SIG-M5 treated with dmso at 0.1 percent for 504 hours (cell line): ENCODE measurements around the gene POLR3H.
A peak's percentile ranks its signal among the peaks of the same experiment; 100 is the strongest.

ENCODE experiments used
- DNase-seq: peaks from one replicate; lab custom pipeline; 2025; ENCODE audit not compliant: unreplicated experiment; lab: John Stamatoyannopoulos, UW

The POLR3H gene

GRCh38 chr22:41539146-41540005, 4.9 kb downstream of the POLR3H start:
- no peak for DNase-seq

DNA sequence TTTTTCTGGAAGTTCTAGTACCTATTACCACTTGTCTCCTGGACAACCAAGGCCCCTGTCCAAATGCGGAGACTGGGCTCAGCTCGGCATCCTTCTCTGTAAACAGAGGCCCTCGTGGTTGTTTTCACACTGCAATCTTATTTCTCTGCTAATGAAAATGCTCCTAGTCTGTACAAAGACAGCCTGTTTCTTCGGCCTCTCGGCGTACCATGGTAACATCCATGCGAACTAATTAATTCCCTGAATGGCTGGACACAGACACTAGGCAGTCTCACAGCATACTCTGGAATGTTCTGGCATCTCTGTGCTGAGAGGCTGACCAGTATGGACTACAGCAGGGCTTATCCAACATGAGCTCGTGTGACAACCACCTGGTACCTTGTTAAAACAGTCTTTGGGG, 5.7 kb downstream of the POLR3H start:
- DNase-seq: no peak

- DNase-seq: no peak
These were observed 7.1 kb downstream of the POLR3H start for GRCh38 chr22:41537203-41537602.

GRCh38 chr22:41535244-41535643, 9.0 kb downstream of the POLR3H start:
- DNase-seq: peak; percentile 15

DNA sequence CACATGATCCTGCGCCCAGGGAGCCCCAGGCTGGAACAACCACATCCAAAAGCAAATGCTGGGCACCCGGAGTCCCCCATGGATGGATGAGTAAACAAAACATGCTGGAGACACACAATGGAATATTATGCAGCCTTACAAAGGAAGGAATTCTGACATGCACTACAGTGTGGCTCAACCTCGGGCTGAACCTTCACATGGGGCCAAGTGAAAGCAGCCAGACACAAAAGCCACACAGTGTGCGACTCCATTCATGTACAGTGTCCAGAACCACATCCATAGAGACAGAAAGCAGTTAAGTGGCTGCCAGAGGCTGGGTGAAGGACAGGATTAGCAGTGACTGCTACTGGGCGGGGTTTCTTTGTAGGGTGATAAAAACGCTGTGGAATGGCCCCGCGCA, 10.1 kb downstream of the POLR3H start:
- no peak for DNase-seq

- peak; percentile 55 for DNase-seq
These were observed 11.1 kb downstream of the POLR3H start for GRCh38 chr22:41532908-41533825.

DNA sequence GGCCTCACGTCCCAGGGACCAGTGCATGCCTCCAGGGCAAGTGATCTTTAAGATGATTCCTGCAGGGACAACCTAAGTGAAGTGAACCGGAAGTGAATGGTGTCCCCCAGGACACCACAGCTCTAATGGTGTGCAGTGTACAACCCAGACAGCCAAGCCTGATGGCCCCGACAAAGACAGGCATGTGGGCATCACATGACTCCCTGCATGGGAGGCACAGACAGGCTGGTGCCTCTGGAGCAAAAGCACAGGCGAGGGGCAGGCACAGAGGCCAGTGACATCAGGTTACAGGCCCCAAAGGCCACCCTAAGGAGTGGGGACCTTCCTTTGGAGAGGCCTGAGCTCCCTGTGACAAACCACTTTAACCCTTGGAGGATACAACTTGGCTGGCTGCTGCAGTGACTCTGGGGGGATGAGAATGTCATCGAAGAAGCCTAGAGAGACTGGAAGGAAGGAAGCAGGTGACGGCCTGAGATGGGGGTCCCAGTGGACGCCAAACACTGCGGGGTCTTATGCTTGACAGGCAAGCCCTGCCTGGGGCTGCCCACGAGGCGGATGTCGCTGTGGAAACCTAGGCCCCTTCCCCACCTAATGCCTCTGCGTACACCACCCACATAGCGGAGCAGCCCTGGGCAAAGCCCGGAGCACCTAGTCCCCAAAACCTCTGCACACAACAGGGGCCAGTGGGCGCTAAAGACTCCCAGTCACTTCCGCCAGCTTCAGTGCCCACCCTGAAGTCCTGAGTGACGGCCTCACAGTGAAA, 12.4 kb downstream of the POLR3H start:
- DNase-seq: no peak

- DNase-seq: no peak
These were observed 13.2 kb downstream of the POLR3H start for GRCh38 chr22:41530890-41531714.

DNA sequence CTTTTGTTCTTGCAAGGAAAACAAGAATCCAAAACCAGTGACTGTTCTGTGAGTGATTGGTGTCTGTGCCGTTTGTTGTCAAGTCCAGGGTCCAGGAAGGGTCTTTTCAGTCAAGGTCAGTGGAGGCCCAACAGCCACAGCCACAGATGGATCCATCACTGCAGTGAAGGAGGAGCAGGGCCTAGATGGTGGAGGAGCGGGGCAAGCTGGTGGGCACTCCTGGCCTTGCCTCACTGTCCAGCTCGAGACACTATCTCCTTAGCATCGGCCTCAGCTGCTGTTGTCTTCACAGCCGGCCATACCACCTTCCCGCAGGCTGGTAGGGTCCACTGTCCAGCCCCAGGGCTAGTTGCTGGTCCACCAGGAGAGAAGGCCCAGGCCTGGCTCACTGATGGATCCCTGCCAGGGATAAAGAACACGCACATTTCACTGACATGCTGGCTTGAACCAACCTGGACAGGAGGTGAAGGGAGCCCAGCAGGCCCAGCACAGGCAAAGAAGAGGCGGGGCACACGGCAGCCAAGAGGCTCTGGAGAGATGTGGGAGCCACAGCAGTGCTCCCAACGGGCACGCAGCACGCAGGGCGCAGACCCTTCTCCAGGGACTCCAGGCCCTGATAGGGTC, 15.2 kb downstream of the POLR3H start:
- DNase-seq: no peak

- DNase-seq: no peak
These were observed 16.0 kb downstream of the POLR3H start for GRCh38 chr22:41528132-41528766.

DNA sequence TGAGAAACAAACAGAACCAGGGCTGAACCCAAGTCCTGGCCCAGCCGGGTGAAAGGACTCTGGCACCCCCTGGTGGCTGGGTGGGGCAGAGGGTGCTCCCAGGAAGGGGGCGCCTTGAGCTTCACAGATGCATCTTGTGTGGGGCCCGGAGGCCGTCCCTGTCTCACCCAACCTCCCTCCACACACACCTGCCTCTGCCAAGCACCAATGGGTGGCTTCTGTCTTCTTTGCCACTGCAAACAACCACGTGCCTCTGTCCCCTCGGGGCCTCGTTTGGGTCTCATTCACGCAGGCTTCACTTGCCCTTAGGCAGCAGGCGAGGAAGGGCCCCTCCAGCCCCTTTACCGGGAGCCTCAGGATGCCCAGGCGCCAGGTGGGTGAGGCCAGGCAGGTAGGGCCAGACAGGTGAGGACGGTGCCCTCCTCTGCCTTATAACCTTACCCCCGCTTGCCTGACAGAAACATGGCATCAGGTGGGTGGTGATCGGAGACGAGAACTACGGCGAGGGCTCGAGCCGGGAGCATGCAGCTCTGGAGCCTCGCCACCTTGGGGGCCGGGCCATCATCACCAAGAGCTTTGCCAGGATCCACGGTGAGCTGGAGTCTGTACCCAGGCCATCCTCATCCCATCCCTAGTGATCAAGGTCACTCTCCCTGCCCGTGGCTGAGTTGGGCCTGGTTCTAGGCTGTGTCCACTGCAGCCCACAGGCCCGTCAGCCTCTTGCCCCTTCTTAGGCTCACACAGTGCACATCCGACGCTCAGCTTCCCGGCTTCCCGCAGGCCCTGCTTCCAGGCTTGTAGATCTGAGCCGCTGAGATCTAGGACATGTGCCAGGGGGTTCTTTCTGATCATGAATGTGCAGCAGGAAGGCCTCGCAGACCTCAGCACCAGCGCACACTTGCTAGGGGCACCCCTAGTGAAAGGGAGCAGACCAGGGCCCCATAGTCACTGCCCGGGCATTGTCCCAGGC, 17.2 kb downstream of the POLR3H start:
- no peak for DNase-seq

DNA sequence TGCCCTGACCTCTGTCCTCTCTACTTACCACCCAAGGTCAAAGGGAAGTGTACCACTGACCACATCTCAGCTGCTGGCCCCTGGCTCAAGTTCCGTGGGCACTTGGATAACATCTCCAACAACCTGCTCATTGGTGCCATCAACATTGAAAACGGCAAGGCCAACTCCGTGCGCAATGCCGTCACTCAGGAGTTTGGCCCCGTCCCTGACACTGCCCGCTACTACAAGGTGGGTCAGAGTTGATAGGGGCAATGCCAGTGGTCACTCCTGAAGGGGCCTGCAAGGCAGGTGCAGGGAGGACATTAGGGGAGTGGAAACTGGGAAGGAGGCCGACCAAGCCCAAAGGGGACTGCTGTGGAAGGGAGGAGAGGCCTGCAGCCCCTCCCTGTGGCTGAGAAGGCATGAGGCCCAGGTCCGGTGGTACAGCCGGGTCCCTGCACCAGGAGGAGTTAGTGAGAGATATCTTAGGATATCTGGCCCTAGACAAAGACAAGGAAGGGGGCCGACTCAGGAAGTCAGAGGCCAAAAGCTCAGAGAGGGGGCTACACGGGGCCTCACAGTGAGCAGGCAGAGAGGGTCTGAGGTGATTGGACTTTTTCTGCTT, 17.9 kb downstream of the POLR3H start:
- DNase-seq: no peak

GRCh38 chr22:41525450-41526225, 18.6 kb downstream of the POLR3H start:
- DNase-seq: no peak

- peak; percentile 12 for DNase-seq
These were observed 19.3 kb downstream of the POLR3H start for GRCh38 chr22:41524809-41525449.

DNA sequence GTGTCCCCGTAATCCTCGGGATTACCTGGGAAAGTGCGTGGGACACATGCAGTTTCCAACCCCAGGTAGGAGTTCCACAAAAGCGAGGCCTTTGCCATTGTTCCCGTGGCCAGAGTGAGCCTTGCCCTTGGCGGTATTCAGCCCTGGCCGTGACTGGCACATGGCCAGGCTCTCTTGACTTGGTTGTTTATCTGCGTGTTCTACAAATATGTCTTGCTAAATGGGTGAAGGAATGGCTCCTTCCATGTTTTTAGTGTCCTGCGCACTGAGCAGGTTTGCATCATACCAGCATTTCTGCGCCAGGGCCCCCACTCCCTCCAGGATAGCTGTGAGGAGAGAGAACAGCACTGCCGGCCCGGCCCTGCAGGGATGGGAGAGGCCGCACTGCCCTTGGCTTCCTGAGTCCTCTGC, 20.0 kb downstream of the POLR3H start:
- no peak for DNase-seq

- DNase-seq: no peak
These were observed 20.6 kb downstream of the POLR3H start for GRCh38 chr22:41523464-41524221.
